ENCODE results near the gene PPP1R18.
"Not testable (repeated sequence)": the region's sequence is repeated elsewhere in the genome, so short reads cannot be mapped to it uniquely, and the experiment has no call there.

Gene PPP1R18

GRCh38 chr6:30719791-30720737, 33.6 kb upstream of the PPP1R18 start, which contains the start of gene TUBB:
Gene TUBB, plus strand, starts transcription at chr6:30720352. Its CDS starts 155 bp downstream, at chr6:30720507.
- DNase-seq (ENCODE audit: low read depth) = peak; percentile 97

GRCh38 chr6:30719356-30719755, 32.9 kb upstream of the PPP1R18 start:
- no peak for DNase-seq (ENCODE audit: low read depth)

DNA sequence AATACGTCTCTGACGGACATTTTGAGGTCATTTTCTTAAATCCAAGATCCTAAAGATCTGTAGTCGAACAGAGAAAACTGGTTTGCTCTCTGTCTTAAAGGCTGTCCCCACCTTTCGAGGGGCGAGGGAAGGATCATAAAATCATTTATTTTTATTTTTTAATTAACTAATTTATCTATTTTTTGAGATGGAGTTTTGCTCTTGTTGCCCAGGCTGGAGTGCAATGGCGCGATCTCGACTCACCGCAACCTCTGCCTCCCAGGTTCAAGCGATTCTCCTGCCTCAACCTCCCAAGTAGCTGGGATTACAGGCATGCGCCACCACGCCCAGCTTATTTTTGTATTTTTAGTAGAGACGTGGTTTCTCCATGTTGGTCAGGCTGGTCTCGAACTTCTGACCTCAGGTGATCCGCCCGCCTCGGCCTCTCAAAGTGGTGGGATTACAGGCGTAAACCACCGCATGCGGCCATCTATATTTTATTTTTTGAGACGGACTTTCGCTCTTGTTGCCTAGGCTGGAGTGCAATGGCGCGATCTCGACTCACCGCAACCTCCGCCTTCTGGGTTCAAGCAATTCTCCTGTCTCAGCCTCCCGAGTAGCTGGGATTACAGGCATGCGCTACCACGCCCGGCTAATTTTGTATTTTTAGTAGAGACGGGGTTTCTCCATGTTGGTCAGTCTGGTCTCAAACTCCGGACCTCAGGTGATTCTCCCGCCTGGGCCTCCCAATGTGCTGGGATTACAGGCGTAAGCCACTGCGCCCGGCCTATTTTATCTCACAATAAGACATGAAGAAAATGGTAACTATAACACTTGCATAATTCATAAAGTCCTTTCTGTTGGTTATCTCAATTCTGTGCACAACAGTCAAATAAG, 31.6 kb upstream of the PPP1R18 start:
- not testable (repeated sequence) for DNase-seq (ENCODE audit: low read depth)

DNA sequence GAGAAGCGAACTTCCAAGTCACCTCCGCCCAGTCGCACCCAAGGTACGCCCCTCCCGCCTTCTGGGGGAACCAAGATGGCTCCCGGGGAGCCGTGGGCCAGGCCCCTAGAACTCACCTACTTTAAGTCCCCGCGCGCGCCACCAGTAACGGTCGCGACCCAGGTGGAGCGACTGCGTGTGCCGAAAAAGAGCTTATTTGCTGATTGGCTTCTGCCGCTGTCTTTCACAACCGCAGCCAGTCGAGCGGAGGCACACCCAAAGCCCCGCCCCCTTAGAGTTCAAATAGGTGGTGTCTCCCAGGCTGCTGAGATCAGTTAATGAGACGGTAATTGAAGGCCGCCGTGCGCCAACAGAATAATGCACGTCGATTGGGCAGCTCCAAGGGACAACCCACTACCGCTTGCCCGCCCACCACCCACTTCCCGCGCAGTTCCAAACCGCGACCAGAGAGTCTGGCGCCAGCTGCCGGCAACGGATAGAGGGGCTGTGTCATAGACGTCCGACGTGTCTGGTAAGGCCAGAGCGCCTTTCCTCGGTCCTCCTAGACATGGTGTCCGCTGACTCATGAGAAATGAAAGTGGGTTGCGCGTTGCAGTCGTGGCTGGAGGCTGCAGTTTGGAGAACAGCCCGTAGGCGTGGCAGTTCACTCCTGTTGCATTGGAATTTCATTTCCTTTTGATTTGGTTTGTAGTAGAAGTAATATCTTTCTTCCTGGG, 30.8 kb upstream of the PPP1R18 start, which contains the start of gene MDC1:
Gene MDC1, minus strand, starts transcription at position 153 of the 716 bp plus-strand sequence. CDS start 2,106 bp downstream, outside the sequence.
- peak; percentile 100 for DNase-seq (ENCODE audit: low read depth)

DNA sequence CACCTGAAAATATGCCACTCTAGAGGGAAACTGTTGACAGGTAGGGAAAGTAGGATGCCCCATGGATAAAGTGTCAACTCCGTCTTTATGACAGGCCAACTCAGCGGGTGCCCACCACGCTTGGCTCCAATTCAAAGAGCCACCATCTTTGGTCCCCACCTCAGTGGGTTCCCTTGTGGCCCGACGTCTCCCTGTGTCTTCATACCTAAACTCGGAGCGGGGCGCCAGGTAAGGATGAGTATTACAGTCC, 30.4 kb upstream of the PPP1R18 start:
- no peak for DNase-seq (ENCODE audit: low read depth)

DNA sequence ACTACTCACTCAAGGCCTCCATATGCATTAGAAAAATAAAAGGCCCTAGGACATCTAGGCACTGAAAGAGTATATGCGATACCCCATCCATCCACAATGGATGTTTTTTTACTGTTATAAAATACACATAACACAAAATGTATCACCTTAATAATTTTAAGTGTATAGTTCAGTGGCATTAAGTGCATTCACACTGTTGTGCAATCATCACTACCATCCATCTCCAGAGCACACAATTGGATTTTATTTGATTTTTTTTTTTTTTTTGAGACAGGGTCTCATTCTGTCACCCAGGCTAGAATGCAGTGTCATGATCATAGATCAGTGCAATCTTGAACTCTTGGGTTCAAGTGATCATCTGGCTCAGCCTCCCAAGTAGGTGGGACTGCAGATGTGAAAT, 27.8 kb upstream of the PPP1R18 start:
- DNase-seq (ENCODE audit: low read depth) = no peak

DNA sequence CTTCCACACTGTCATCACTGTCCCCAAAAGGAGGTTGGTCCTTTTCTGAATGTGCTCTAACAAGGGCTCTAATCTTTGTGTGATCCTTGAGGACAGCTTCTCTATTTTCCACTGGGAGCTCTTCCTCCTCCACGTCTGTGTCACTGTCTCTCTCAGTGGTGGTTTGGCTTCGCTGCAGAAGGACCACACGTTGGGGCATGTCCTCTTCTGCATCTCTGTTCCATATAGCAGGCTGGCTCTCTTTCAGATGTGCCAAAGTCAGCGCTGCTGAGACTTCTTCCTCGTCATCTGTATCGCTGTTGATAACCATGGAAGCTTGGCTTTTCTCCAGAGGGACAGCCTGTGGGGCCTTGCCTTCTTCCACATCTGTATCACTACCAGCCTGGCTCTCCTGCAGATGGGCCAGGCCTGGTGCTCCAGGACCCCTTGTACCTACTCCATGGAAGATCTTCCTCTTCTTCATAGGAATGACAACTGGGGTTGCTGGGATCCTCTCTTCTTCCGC, 26.0 kb upstream of the PPP1R18 start:
- DNase-seq (ENCODE audit: low read depth) = no peak

GRCh38 chr6:30711758-30712380, 25.4 kb upstream of the PPP1R18 start:
- no peak for DNase-seq (ENCODE audit: low read depth)

DNA sequence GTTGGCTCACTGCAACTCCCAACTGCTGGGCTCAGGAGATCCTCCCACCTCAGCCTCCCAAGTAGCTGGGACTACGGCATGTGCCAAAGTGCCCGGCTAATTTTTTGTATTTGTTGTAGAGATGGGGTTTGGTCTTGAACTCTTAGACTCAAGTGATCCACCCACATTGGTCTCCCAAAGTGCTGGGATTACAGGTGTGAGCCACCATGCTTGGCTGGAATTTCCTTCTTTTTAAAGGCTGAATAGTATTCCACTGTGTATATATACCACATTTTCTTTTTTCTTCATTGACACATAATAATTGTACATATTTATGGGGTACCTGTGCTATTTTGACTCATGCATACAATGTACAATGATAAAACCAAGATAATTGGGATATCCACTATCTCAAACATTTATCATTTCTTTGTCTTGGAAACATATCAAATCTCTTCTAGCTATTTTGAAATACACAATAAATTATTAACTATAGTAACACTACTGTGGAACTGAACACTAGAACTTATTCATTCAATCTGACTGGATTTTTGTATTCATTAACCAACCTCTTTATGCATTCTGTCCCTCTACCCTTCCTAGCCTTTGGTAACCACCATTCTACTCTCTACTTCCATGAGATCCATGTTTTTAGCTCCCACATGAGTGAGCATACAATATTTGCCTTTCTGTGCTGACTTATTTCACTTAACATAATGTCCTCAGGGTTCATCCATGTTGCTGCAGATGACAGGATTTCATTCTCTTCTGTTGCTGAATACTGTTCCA, 22.8 kb upstream of the PPP1R18 start:
- no peak for DNase-seq (ENCODE audit: low read depth)

DNA sequence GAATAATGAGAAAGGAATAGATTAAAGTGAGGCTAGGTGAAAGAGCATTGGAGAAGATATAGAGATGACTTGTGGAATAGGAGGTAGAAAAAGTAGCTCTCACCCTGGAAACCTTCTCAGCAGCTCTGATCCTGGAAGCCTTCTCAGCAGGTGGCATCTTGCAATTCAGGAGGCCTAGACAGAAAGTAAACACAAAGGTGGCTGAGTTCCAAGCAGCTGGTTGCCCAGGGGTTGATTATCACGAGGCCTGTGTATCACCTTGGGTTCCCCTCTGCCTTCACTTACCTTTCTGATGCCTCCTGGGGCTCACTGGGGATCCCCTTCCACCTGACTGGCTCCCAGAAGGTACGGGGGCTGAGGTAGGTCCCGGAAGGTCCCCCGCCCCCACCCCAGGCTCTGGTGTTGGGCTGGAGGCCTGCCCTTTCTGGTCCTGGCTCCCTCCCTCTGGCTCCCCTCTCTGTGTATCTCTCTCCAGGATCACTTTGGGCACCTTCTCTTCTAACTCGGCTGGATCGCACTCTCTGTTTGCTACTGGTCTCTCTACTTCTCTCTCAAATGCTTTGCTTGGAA, 20.9 kb upstream of the PPP1R18 start:
- no peak for DNase-seq (ENCODE audit: low read depth)

- no peak for DNase-seq (ENCODE audit: low read depth)
Observed at GRCh38 chr6:30705620-30706019, 19.2 kb upstream of the PPP1R18 start.

GRCh38 chr6:30703821-30704220, 17.4 kb upstream of the PPP1R18 start:
- DNase-seq (ENCODE audit: low read depth) = no peak

GRCh38 chr6:30703011-30703410, 16.6 kb upstream of the PPP1R18 start:
- no peak for DNase-seq (ENCODE audit: low read depth)

GRCh38 chr6:30700340-30700739, 13.9 kb upstream of the PPP1R18 start:
- DNase-seq (ENCODE audit: low read depth) = no peak

DNA sequence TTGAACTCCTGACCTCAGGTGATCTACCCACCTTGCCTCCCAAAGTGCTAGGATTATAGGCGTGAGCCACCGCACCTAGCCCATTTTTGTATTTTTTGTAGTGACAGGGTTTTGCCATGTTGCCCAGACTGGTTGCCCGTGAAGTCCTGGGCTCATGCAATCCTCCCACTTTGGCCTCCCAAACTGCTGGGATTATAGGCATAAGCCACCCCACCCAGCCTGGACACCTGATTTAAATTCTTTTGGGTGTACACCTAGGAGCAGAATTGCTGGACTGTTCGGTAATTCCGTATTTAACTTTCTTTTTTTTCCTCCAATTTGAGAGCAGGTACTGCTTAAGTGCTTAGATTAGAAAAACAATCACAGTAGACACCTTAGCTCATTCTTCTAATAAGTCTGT, 10.0 kb upstream of the PPP1R18 start:
- no peak for DNase-seq (ENCODE audit: low read depth)

DNA sequence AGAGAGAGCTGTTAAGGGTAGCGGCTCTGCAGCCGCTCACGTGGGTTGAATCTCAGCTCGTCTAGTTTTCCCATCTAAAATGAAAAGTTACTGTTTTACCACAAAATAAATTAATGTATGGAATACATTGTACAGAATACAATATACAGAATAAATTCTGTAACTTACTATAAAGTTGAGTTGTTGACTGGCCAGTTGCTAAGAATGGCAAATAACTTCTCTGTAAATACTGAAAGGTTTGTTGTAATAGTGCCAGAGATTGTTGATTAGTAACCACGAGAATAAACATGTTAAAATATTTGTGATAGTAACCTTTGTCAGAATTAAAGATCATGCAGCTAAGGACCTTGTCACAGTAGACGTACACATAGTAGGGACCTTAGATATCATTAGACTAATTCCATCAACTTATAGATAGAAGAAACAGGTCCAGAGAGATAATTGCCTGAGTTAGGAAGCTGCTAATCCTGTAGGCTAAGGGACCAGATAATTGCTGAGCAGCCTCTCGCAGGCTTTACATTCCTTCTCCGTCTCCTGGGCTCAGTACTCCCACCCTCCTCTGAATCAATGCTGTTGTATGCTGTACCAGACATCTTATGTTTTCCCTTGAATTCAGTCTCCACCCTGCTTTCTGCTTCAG, 4.9 kb upstream of the PPP1R18 start:
- DNase-seq (ENCODE audit: low read depth) = no peak

- peak; percentile 66 for DNase-seq (ENCODE audit: low read depth)
Observed at GRCh38 chr6:30690403-30691207, 4.2 kb upstream of the PPP1R18 start, which contains the start of gene NRM. Gene NRM, minus strand, starts transcription at chr6:30690984. Its CDS starts 10 bp downstream, at chr6:30690974.

GRCh38 chr6:30689985-30690384, 3.5 kb upstream of the PPP1R18 start:
- no peak for DNase-seq (ENCODE audit: low read depth)
